Endodermal cell (in vitro differentiated cells): ENCODE measurements around the gene ARFGEF2. TPM values are rescaled to one million over a fixed set of nuclear protein-coding genes. Genes with fewer than 3 reads are reported as not detected.

Source experiments
- DNase-seq: peaks from one replicate; pipeline ENCODE4 v3.0.0-alpha.2; 2017
- H3K27ac ChIP-seq: 2 replicates; pipeline ENCODE4 v1.5.1; 2013; ENCODE audit warnings: mild to moderate bottlenecking, low read depth, low read length, moderate library complexity
- H3K27me3 ChIP-seq: 2 replicates; pipeline ENCODE4 v1.6.1; 2013; ENCODE audit warnings: mild to moderate bottlenecking, low read length, moderate library complexity; ENCODE audit not compliant: insufficient read depth, control insufficient read depth, poor library complexity, severe bottlenecking
- H3K36me3 ChIP-seq: 2 replicates; pipeline ENCODE4 v1.7.0; 2013; ENCODE audit warnings: mild to moderate bottlenecking, low read length, moderate library complexity; ENCODE audit not compliant: control insufficient read depth, insufficient read depth
- H3K4me1 ChIP-seq: one replicate; pipeline ENCODE4 v1.7.0; 2013; ENCODE audit warnings: low read length; ENCODE audit not compliant: control insufficient read depth, insufficient read depth
- H3K4me3 ChIP-seq: 2 replicates; pipeline ENCODE4 v1.5.1; 2013; ENCODE audit warnings: mild to moderate bottlenecking, low read length, moderate library complexity
- H3K9ac ChIP-seq: 2 replicates; pipeline ENCODE4 v1.6.1; 2013; ENCODE audit warnings: mild to moderate bottlenecking, low read length, moderate library complexity; ENCODE audit not compliant: poor library complexity, severe bottlenecking; ENCODE audit errors: extremely low read depth
- H3K9me3 ChIP-seq: 2 replicates; pipeline ENCODE4 v1.6.1; 2013; ENCODE audit warnings: mild to moderate bottlenecking, low read length, moderate library complexity; ENCODE audit not compliant: control insufficient read depth
- H3K27ac Mint-ChIP-seq: 2 replicates; pipeline ENCODE4 v1.8.0; 2020; ENCODE audit warnings: mixed read lengths
- H3K27me3 Mint-ChIP-seq: 2 replicates; pipeline ENCODE4 v1.8.0; 2021; ENCODE audit warnings: mild to moderate bottlenecking, mixed read lengths; ENCODE audit not compliant: insufficient read depth
- H3K36me3 Mint-ChIP-seq: 2 replicates; pipeline ENCODE4 v1.8.0; 2020; ENCODE audit warnings: low read depth, mixed read lengths
- H3K4me1 Mint-ChIP-seq: 2 replicates; pipeline ENCODE4 v1.8.0; 2020; ENCODE audit warnings: mixed read lengths
- H3K4me3 Mint-ChIP-seq: 2 replicates; pipeline ENCODE4 v1.8.0; 2020; ENCODE audit warnings: mild to moderate bottlenecking, moderate library complexity, mixed read lengths
- H3K9me3 Mint-ChIP-seq: 2 replicates; pipeline ENCODE4 v1.8.0; 2020; ENCODE audit warnings: mild to moderate bottlenecking, mixed read lengths
- CTCF ChIP-seq: fragments of 200-600 bp; sonication (generic); conservative IDR thresholded peaks from 2 replicates; pipeline ENCODE4 v1.5.0; 2021; ENCODE audit warnings: antibody characterized with exemption, mild to moderate bottlenecking
- WGBS, 2 experiments: methylation state at CpG; one replicate each; pipeline versions ENCODE4 v1.1.5 to v1.1.7; 2013; ENCODE audit warnings: missing lambda C conversion rate in 2 of 2, mixed read lengths in 1 of 2; ENCODE audit not compliant: insufficient coverage in 1 of 2, insufficient read length in 1 of 2; 5-methylcytosine and 5-hydroxymethylcytosine counted together
- total RNA-seq, 2 donors: library from RNA; stranded (reverse); fragmentation: NEBNext Ultra II Directional in 1 of 2; extraction: Animal tissue kit (Norgen Biotek cat#: 25700) in 1 of 2; gene quantifications; 2 replicates in 1 of 2; 3 replicates in 1 of 2; pipeline ENCODE4 v1.2.1, GENCODE V29; 2021

ARFGEF2 gene
- total RNA-seq, 2 donors from 2014 or later, result 23.6 to 29.4 TPM

- H3K27ac ChIP-seq, result no peak overlapping the region
- H3K27me3 Mint-ChIP-seq, result no peaks in the 10 kb centered on the region
- WGBS, 2 experiments, result 96 to 100% methylated on average over 2 to 3 of the region's 3 CpGs
- no peaks in the 10 kb centered on the region for H3K9me3 ChIP-seq
- H3K4me3 ChIP-seq, result no peak overlapping the region
- H3K9me3 Mint-ChIP-seq, result no peaks in the 10 kb centered on the region
- H3K27me3 ChIP-seq, result no peaks in the 10 kb centered on the region
- peaks cover 16% of the 10 kb centered on the region for H3K4me1 ChIP-seq
- peaks cover 12% of the 10 kb centered on the region for H3K36me3 ChIP-seq
- DNase-seq, result no peak
- no peak overlapping the region for H3K9ac ChIP-seq
- no peak overlapping the region for H3K4me3 Mint-ChIP-seq
- TF ChIP-seq CTCF, result no peak
- no peak overlapping the region for H3K27ac Mint-ChIP-seq
- H3K4me1 Mint-ChIP-seq, result peaks cover 20% of the 10 kb centered on the region
- H3K36me3 Mint-ChIP-seq, result peaks cover 5% of the 10 kb centered on the region
Observed at GRCh38 chr20:48926267-48926666, 4.8 kb downstream of the ARFGEF2 start.

GRCh38 chr20:48926821-48927220 is 5.3 kb downstream of the ARFGEF2 start:
- Histone ChIP-seq H3K4me3 (no peak overlapping the region), H3K4me1 (peaks cover 18% of the 10 kb centered on the region), H3K36me3 (peaks cover 12% of the 10 kb centered on the region), H3K9ac (no peak overlapping the region), H3K9me3 (no peaks in the 10 kb centered on the region), H3K27me3 (no peaks in the 10 kb centered on the region), H3K27ac (no peak overlapping the region)
- H3K4me1 Mint-ChIP-seq, result peaks cover 20% of the 10 kb centered on the region
- 96 to 97% methylated on average over 2 to 3 of the region's 3 CpGs for WGBS, 2 experiments
- peaks cover 5% of the 10 kb centered on the region for H3K36me3 Mint-ChIP-seq
- H3K9me3 Mint-ChIP-seq, result no peaks in the 10 kb centered on the region
- TF ChIP-seq CTCF, result no peak
- DNase-seq, result no peak
- H3K4me3 Mint-ChIP-seq, result no peak overlapping the region
- H3K27me3 Mint-ChIP-seq, result no peaks in the 10 kb centered on the region
- no peak overlapping the region for H3K27ac Mint-ChIP-seq

GRCh38 chr20:48928832-48929725 is 7.6 kb downstream of the ARFGEF2 start:
- DNase-seq, result no peak
- WGBS, 2 experiments, result 100% methylated on average over 3 of the region's 3 CpGs

More at GRCh38 chr20:48928832-48929725, 7.6 kb downstream of the ARFGEF2 start:
- peaks cover 12% of the 10 kb centered on the region for H3K36me3 ChIP-seq
- Mint-ChIP-seq H3K4me3 (no peak overlapping the region), H3K9me3 (no peaks in the 10 kb centered on the region), H3K27me3 (no peaks in the 10 kb centered on the region), H3K4me1 (peaks cover 6% of the 10 kb centered on the region), H3K27ac (no peak overlapping the region), H3K36me3 (peaks cover 6% of the 10 kb centered on the region)
- H3K4me1 ChIP-seq, result peaks cover 20% of the 10 kb centered on the region
- no peaks in the 10 kb centered on the region for H3K27me3 ChIP-seq
- no peak overlapping the region for H3K4me3 ChIP-seq
- no peak overlapping the region for H3K9ac ChIP-seq
- no peak overlapping the region for H3K27ac ChIP-seq
- no peak for TF ChIP-seq CTCF
- H3K9me3 ChIP-seq, result no peaks in the 10 kb centered on the region
